GM21381 (cell line): ENCODE data around the gene LCN9.
"Not testable (repeated sequence)": the region's sequence is repeated elsewhere in the genome, so short reads cannot be mapped to it uniquely, and the experiment has no call there.

ENCODE experiments used
- ATAC-seq: cut with Tn5 transposase; IDR thresholded peaks from one replicate; pipeline ENCODE4 v1.9.1; 2021; ENCODE audit warnings: mild to moderate bottlenecking, moderate library complexity; ENCODE audit not compliant: unreplicated experiment

The LCN9 gene

DNA sequence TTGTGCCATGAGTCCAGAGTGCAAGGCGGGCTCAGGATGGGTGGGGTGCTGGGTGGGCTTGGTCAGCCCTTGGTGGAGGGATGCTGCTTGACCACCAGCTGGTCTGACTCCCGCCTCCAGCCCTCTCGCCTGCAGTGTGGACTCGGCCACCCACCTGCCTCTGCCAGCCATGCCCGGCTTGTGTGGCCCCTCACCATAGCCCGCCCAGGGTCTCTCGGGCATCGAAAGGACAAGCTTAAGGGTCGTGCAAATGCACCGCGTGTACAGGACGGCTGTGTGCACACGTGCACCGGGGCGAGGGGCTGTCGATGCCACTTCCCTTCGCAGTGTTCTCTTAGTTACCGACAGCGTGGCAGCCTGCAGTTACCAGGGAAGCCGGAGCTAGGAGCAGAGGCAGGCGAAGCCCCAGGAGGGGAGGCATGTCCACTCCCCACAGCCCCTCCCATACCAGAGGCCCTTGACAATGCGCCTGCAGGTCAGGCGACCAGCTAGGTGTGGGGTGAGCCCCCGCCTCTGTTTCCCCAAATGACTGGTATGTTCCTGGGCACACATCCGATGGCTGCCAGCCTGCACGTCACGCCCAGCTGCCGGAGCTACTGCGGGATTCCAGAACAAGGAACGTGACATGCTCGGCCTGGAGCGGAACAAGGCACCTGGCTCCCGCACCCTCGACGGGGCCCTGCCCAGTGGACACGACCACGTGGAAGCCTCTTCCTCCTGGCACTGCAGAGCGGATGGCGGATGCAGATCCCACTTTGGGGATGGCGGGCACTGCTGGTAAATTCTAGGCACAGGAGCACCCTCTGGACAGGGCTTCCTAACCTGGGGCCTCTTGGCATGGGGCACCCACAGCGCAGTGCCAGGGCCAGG, 7.8 kb downstream of the LCN9 start:
- no peak for ATAC-seq

DNA sequence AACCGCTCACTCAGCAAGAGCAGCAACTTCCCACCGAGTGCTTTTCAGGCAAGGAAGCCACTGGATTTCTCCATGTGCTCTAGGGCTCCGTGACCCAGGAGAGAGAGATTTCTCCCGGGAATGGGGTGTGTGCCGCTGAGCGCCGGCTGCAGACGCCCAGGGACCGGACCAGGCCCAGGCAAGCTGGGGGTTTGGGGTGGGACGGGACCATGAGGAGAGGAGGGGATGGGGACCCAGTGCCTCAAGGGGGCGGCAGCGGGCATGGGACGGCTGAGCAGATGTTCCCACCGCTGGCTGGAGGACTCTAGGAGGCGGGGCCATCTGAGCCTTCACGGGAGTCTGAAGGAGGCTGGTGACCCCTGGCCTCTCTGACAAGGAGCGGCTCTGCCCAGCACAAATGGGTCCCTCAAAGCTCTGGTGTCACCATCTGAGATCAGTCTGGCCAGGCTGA, 8.5 kb downstream of the LCN9 start:
- no peak for ATAC-seq

DNA sequence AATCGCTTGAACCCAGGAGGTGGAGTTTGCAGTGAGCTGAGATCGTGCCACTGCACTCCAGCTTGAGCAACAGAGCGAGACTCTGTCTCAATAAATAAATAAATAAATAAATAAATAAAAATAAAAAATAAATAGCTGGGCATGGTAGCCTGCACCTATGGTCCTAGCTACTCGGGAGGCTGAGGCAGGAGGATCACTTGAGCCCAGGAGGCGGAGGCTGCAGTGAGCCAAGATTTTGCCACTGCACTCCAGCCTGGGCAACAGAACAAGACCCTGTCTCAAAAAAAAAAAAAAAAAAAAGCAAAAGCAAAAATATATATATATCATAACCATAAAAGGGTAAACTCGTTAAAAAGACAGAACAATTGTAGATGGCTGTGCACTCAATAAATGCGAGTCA, 9.7 kb downstream of the LCN9 start:
- ATAC-seq = not testable (repeated sequence)

DNA sequence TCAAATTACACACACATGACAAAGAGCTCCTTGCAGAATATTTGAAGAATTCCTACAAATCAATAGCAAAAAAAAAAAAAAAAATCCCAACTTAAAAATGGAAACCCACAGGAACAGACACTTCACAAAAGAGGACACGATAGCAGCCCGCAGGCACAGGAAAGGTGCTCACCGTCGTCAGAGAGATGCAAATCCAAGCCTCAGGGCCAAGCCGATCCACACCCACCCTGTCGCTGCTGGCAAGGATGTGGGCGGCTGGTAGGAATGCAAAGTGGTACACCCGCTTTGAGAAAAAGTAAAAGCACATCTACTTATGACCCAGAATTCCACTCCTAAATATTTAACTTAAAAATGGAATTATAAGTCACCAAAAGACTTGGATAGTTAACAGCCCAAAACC, 10.8 kb downstream of the LCN9 start:
- ATAC-seq = no peak

DNA sequence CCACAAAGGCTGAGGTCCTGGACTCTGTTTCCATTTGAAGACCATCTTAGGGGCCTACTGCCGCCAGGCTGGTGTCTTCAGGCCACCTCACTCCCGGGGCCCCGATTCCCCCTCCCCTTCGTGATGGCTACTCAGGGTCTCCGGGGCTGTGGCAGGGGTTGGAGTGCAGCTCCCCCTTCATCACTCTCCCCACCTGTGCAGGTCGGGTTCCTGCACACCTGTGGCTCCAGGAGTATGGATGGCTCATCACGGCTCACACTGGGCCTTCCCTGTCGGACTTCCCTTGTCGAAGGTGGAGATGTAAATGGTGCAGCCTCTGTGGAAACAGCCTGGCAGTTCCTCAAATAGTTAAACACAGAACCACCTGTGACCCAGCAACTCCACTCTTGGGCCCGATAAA, 11.9 kb downstream of the LCN9 start:
- no peak for ATAC-seq

DNA sequence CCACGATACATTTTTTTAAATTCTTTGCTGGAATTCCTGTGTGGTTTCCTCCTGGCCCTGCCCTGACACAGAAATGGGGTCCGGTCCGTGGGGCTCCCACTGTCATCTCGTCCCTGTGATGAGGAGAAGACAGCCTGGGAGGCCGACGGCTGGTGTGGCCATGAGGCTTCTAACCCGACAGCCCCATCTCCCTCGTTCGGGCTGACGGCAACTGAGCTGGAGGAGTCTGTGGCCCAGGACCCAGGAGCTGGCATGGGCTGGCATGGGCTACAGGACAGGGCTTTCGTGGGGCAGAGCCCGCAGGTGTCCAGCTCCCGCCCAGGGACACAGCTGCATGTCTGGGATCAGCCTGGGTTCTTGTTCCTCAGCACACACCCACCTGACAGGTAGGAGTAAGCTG, 13.8 kb downstream of the LCN9 start:
- no peak for ATAC-seq

DNA sequence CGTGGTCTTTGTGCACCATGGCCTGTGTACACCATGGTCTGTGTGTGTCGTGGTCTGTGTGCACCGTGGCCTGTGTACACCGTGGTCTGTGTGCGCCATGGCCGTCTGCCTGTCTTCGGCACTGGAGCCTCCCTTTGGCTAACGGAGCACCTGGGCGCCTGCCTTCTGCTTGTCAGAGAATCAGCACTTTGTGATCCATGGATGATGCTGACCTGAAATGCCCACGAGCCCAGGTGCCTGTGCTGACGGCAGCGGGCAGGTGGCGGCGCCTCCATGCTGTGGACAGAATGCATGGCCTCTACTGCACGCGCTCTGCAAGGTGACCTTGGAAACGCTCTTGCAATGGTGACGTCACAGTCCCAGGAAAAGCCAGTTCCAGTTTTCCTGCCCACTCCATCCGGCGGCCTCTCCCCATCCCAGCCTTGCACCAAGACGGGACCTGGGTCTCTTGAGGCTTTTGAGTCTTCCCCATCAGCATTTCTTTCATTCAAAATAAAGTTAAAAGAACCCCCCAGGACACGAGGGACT, 14.6 kb downstream of the LCN9 start:
- ATAC-seq = no peak

DNA sequence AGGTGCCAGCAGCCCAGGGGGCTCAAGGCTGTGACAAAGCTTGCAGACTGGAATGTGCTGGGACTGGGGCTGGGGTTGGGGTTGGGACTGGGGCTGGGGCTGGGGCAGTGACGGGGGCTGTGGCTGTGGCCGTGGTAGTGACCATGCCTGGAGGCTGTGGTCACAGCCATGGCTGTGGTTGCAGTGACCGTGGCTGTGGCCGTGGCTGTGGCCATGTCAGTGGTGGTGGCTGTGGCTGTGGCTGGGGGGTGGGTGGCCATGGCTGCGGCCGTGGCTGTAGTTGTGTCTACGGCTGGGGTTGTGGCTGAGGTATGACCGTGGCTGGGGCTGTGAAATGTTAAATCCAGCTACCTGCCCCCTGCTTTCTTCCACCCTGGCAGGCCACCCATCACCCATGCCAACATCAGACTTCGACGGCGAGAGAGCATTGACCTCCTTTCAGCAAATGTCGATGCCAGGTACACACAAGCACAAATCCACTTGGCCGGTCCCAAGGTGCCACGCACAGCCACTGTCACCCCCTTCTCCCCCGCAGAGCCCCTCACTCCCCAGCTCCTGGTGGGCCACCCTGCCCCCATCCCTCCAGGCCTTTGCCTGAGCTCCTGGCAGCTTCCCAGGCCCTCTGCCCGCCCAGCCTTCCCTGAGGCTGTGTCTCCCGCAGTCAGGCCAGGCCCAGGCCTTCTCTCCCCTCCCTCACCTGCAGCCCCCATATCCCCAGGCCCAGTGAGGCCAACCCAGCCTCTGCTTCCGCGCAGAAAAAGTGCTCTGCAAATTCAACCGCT, 15.3 kb downstream of the LCN9 start:
- ATAC-seq = no peak

DNA sequence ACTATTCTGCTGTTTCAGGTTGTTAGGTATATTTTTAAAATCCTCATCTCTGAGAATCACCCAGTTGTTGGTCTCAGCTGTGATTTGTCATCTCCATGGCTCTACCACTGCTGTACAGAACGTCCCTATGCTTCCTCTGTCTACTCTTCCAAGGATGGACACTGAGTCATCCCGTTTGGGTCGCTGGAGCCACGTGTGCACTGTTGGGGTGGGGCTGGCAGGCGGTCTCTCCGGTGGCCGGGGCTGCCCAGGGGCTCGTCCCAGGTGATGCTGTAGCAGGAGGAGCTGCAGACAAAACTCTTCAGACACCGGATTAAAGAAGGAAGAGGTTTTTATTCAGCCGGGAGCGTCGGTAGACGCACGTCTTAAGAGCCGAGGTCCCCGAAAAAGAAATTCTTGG, 16.9 kb downstream of the LCN9 start:
- no peak for ATAC-seq

DNA sequence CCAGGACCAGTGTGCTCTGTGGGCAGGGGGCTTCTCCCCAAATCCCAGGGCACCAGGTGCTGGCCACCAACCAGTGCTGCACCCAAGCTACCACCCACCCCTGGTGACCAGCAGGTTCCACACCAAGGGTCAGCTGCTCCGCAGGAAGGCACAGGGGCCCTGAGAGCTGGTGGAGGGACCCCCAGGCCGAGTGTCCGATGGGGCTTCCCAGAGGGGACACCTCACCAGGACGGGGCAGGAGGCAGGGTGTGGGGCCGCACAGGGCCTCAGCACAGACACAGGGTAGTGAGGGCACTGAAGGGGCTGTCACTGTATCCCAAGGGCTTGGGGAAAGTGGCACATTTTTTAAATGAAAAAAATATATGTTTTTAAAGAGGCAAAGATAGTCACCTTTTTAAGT, 18.1 kb downstream of the LCN9 start:
- ATAC-seq = no peak

DNA sequence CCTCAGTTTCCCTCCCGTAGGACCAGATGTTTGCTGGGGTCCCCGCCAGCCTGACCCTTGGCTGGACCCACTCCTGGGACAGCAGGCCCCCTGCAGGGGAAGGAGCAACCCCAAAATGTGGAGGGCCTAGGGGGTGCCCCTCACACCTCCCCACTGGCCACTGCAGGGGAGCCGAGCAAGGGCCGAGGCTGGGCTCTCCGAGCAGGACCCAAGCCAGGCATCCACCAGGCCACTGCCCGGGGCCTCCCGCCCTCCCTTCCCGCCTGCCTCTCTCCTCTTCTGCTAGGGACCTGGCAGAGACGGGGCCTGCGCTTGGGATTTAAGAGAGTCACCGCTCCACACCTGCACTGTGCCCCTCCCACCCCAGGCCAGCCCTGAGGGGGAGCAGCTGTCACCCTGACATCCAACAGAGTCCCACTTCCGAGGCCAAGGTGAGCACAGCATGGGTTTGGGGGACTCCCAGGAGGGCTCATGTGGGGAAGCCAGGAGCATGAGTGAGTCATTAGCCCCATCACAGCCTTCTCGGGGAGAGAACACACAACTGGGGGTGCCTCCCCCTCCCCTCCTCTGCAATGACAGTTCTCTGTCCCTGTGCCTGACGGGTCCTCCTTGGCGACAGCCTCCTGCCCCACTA, 20.4 kb downstream of the LCN9 start:
- no peak for ATAC-seq

DNA sequence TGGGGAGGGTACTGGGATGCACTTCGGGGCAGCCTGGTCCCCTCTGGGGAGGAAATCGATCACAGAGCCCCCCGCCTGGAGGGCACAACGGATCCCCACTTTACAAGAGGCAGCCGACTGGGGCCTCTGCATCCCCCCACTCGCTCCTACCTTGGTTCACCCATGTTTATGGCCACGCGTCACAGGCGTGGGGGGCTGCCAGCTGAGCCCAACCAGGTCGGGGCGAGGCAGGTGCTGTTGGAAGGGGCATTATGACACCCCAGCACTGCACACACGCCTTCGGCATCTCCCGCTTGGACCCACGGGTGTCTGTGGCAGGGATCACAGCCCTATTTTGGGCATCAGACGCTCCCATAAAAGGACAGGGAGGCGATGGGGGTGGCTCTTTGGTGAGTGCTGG, 21.6 kb downstream of the LCN9 start:
- ATAC-seq = no peak

DNA sequence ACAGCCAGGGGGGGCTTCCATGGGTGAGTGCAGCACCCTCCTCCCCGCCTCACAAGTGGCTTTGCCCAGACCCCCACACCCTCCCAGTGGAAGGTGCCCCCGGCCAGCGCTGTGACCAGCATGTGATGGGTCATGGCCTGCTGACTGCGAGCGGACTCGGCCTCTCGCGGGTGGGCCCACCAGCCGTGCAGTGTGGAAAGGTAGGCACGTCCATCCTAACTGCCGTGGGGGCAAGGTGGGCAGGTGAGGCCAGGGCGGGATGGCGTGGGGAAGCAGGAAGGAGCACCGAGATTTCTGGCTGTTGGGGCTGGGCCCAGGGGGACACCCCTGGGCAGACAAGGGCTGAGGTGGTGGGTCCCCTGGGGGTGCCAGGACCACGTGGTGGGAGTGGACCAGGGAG, 24.1 kb downstream of the LCN9 start:
- no peak for ATAC-seq

DNA sequence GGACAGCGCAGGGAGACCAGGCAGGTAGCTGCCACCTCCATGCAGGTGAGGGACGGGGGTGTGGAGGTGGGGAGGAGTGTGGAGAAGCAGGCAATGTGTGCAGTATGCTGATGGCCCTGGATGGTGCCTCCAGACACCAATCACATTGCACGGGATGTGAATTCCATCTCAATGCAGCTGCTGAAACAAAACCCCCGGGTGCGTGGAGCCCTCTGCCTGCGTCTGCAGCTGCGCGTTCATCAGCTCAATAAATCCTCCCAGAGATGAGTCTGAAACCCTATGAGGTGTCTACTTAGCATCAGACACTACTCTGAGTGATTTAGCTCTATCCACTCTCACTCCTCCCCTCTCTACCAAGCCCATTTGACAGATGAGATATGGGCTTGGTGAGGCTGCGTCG, 25.9 kb downstream of the LCN9 start:
- ATAC-seq = no peak

DNA sequence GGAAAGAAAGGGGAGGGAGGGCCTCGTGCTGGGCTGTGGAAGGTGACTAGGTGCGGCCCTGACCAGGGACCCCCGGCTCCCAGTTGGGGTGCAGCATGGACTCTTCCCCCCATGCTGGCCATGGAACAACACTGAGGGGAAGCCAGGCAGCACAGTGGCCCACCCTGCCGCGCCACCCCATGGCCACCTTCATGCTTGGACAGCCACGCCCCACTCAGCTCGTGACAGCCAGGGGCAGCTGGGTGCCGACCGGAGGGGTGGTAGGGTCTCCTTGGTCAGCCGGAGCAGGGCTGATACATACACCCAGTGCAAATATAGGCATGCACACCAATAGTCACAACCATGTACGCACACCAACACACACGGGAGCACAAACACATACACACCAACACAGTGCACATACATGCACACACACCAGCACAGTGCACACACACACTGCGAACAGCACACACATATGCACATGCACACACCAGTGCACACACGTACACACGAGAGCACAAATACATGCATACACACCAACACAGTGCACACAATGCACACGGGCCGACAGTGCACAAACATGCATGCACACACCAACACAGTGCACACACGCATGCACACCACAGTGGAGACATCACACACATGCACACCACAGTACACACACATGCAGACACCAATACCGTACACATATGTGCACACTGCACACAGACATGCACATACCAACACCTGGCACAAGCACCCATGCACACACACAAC, 27.9 kb downstream of the LCN9 start:
- no peak for ATAC-seq

DNA sequence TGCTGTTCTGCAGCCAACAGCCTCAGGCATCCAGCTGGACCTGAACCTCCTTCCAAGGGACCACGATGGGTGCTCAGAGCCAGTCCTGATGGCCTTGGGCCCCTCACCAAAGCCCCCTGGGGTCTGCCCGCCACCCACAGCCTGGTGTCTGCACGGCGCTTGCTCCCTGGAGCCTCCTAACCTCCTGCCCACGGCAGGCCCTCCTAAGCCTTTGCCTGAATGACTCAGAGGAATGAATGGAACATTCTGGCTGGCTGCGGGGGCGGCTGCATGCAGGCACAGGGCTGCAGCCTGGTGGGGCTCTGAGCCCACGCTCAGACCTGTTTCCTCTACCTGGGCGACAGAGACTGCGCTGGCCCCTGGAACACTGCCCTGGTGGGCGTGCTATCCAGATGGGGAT, 29.3 kb downstream of the LCN9 start:
- ATAC-seq = no peak

DNA sequence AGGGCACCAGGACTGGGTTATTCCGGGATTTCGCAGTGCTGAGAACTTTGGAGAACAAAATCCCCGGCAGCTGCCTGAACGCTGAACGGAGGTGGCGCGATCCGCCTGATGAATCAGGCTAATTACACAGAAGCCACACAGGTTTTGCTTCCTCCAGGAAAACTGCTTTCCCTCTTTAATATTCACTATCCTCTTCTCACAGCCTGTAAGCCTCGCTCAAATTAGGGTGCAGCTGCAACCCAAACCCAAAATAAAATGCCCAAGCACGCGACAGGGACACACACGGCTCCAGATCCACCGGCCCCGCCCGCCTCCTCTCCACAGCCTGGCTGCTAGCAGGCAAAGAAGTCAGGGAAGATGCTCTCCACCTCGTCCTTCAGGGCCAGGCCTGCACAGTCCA, 30.2 kb downstream of the LCN9 start:
- no peak for ATAC-seq

DNA sequence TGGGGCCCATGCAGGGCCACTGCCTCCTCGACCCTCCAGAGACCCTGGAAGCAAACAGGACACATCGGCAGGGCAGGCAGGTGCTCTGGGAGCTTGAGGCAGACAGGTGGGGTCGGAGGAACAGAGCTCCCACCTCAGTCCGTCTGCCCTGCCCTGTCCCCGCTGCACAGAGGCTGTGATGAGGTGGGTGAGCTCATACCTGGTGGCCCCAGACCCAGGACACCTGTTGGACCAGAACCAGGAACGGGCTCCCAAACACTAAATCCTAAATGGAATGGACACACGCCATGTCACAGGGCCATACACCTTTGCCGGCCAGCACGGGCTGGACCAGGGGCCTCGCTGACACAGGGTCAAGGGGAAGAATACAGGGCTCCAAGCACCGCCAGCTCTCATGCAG, 30.7 kb downstream of the LCN9 start:
- ATAC-seq = no peak

DNA sequence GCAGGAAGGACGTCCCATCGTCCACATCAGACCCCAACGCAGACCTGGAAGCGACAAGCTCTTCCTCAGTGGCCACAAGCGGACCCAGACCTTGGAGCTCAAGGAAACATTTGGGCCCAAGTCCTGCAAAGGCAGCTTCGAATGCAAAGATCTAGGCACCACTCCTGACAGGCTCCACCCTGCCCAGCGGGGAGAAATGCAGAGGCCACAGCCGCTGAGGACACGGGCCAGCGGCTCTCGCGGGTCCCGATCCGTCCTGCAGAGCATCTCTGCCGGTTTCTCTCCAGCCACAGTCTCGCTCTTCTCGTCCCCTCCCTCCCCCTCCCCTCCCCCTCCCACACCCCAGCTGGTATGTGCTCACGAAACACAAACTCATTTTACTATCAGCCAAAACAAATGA, 31.3 kb downstream of the LCN9 start:
- no peak for ATAC-seq

DNA sequence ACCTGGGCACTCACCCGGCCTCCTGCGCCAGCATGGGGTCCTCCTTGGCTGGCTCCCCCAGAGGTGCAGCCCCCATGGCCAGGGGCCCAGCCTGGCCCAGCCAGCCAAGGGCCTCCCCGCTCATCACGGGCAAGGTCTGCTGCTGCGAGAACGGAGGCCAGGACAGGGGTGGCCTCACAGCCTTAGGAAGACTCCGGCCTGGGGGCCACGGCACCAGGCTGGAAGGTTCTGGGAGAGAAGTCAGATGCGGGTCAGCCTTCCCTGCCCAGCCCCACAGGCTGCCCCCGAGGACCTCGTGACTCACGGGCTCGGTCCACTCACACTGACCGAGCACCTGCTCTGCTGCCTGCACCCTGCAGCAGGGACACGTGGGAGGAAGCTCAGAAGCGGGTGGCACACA, 31.9 kb downstream of the LCN9 start:
- no peak for ATAC-seq

DNA sequence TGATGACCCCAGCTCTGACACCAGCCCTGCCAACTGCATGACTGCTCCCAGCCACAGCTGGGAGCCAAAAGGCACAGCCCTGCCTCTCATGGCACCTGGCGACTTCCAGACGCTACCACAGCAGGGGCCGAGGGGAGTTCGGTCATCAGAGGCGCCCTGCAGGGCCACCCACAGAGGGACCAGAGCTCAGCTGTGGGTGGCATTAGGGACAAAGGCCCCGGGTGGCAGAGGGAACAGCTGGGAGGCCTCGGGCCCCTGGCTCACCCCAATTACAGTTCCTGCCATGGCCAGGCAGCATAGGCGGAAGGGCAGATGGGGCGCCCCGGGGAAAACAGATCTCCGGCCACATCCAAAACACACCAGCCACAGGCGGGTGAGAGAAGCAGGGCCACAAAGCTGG, 32.5 kb downstream of the LCN9 start:
- no peak for ATAC-seq
